CD4-positive, alpha-beta T cell (primary cell): ENCODE measurements around the gene SNRPA. TPM values are rescaled to one million over a fixed set of nuclear protein-coding genes. Genes with fewer than 3 reads are reported as not detected.

Experiments used
- ATAC-seq: fragments of 200-7000 bp; cut with Tn5 transposase; one replicate; pipeline ENCODE4 v1.10.0; 2022; ENCODE audit warnings: mild to moderate bottlenecking; ENCODE audit not compliant: poor library complexity
- CTCF ChIA-PET: fragments of 350-600 bp; sonication (Branson Sonifier 250); formaldehyde crosslinking; loops from one replicate; lab custom pipeline; 2021; ENCODE audit warnings: antibody characterized with exemption, inconsistent platforms; lab: Charles Lee
- POLR2A ChIA-PET: fragments of 350-600 bp; sonication (Branson Sonifier 250); formaldehyde crosslinking; loops from one replicate; lab custom pipeline; 2021; ENCODE audit warnings: antibody characterized with exemption, inconsistent platforms; lab: Charles Lee
- DNase-seq, 14 experiments: peaks; one replicate each; pipeline ENCODE4 v3.0.0-alpha.2; 2013 to 2020; ENCODE audit warnings: mixed read lengths in 2 of 14
- H3K27ac ChIP-seq, 2 donors: one replicate each; pipeline versions ENCODE4 v1.5.1 to v1.7.0; 2013; ENCODE audit warnings: low read length in 2 of 2, low read depth in 1 of 2, mild to moderate bottlenecking in 1 of 2
- H3K27me3 ChIP-seq, 2 experiments: 1 replicate in 1 of 2; 2 replicates in 1 of 2; pipeline versions ENCODE4 v1.6.1 to v1.7.0; 2013; ENCODE audit warnings: low read length in 2 of 2, control low read depth in 1 of 2, mild to moderate bottlenecking in 1 of 2, moderate library complexity in 1 of 2; ENCODE audit not compliant: insufficient read depth in 2 of 2, control insufficient read depth in 1 of 2
- H3K36me3 ChIP-seq: one replicate; pipeline ENCODE4 v1.6.1; 2013; ENCODE audit warnings: low read length, control low read depth; ENCODE audit not compliant: insufficient read depth
- H3K4me1 ChIP-seq: one replicate; pipeline ENCODE4 v1.6.1; 2013; ENCODE audit warnings: low read length, control low read depth; ENCODE audit not compliant: insufficient read depth
- H3K4me3 ChIP-seq: one replicate; pipeline ENCODE4 v1.5.1; 2013; ENCODE audit warnings: mild to moderate bottlenecking, low read length, moderate library complexity
- H3K9me3 ChIP-seq, 2 experiments: 1 replicate in 1 of 2; 2 replicates in 1 of 2; pipeline versions ENCODE4 v1.6.1 to v1.7.0; 2013; ENCODE audit warnings: low read length in 2 of 2, mild to moderate bottlenecking in 2 of 2, control low read depth in 1 of 2, moderate library complexity in 1 of 2; ENCODE audit not compliant: control insufficient read depth in 1 of 2, insufficient read depth in 1 of 2
- H3K27ac Mint-ChIP-seq: one replicate; pipeline ENCODE4 v1.8.0; 2020; ENCODE audit warnings: mixed read lengths
- H3K27me3 Mint-ChIP-seq: one replicate; pipeline ENCODE4 v1.8.0; 2021; ENCODE audit warnings: mixed read lengths
- H3K36me3 Mint-ChIP-seq: one replicate; pipeline ENCODE4 v1.8.0; 2021; ENCODE audit warnings: low read depth, mixed read lengths
- H3K4me1 Mint-ChIP-seq: one replicate; pipeline ENCODE4 v1.8.0; 2021; ENCODE audit warnings: low read depth, mixed read lengths
- H3K4me3 Mint-ChIP-seq: one replicate; pipeline ENCODE4 v1.8.0; 2020; ENCODE audit warnings: mild to moderate bottlenecking, mixed read lengths
- H3K9me3 Mint-ChIP-seq: one replicate; pipeline ENCODE4 v1.8.0; 2020; ENCODE audit warnings: mixed read lengths
- CTCF ChIP-seq: fragments of 200-600 bp; IDR thresholded peaks from one replicate; pipeline ENCODE4 v1.8.0; 2022; ENCODE audit warnings: antibody characterized with exemption, mild to moderate bottlenecking
- intact Hi-C, 2 experiments: fragments of 100-400 bp; cut with DNase I in 1 of 2; cut with micrococcal nuclease in 1 of 2; formaldehyde crosslinking; loops; one replicate each; pipeline versions ENCODE4 v1.15.1 to v1.9.0; 2023 to 2025; cut with DNase I, micrococcal nuclease
- total RNA-seq, 174 experiments: library from RNA in 2 of 174; stranded (reverse) in 2 of 174; gene quantifications; one replicate each; pipeline ENCODE4 v1.2.3 and lab custom pipeline; 2021 to 2026

The SNRPA gene
- total RNA-seq, 2 experiments from 2014 or later, result 60.3 to 76.7 TPM

- Histone ChIP-seq H3K4me1 (no peaks in the 10 kb centered on the region), H3K9me3 (no peaks in the 10 kb centered on the region), H3K27me3 (no peaks in the 10 kb centered on the region), H3K4me3 (no peak overlapping the region), H3K27ac (no peak overlapping the region), H3K36me3 (peaks cover 51% of the 10 kb centered on the region)
- Mint-ChIP-seq H3K36me3 (peaks cover 56% of the 10 kb centered on the region), H3K4me3 (no peak overlapping the region), H3K27ac (no peak overlapping the region), H3K9me3 (no peaks in the 10 kb centered on the region), H3K27me3 (no peaks in the 10 kb centered on the region), H3K4me1 (no peaks in the 10 kb centered on the region)
- intact Hi-C loops, result no loop called here
- TF ChIP-seq CTCF, result no peak
- ATAC-seq, result no peak
- POLR2A ChIA-PET, result no interaction called here
- no peak for DNase-seq
- CTCF ChIA-PET, result no interaction called here
These were observed 13.8 kb upstream of the SNRPA start for GRCh38 chr19:40737102-40737644.

- H3K27ac Mint-ChIP-seq, result no peak overlapping the region
These were observed 11.8 kb upstream of the SNRPA start for GRCh38 chr19:40739030-40739839.

More at GRCh38 chr19:40739030-40739839, 11.8 kb upstream of the SNRPA start:
- no peak for ATAC-seq
- DNase-seq, result no peak
- Mint-ChIP-seq H3K4me3 (no peak overlapping the region), H3K4me1 (no peaks in the 10 kb centered on the region), H3K9me3 (no peaks in the 10 kb centered on the region), H3K27me3 (no peaks in the 10 kb centered on the region), H3K36me3 (peaks cover 36% of the 10 kb centered on the region)
- peaks cover 33% of the 10 kb centered on the region for H3K36me3 ChIP-seq
- H3K27me3 ChIP-seq, result no peaks in the 10 kb centered on the region
- no peak overlapping the region for H3K27ac ChIP-seq
- no peak overlapping the region for H3K4me3 ChIP-seq
- no peak for TF ChIP-seq CTCF
- intact Hi-C loops, result no loop called here
- POLR2A ChIA-PET, result interaction anchor here (1.1 kb wide), 1 partner anchor 23 kb away, joined by 3 read pairs; no protein-coding TSS in a partner anchor
- CTCF ChIA-PET, result no interaction called here
- H3K4me1 ChIP-seq, result no peaks in the 10 kb centered on the region
- no peaks in the 10 kb centered on the region for H3K9me3 ChIP-seq
